GM12864 (cell line): ENCODE results near the gene PSMD1.

Experiments
- DNase-seq: peaks from one replicate; pipeline ENCODE4 v3.0.0-alpha.2; 2011; ENCODE audit warnings: low read depth
- H3K4me3 ChIP-seq: 2 replicates; pipeline ENCODE4 v1.5.1; 2011; ENCODE audit warnings: mild to moderate bottlenecking, low read depth, low read length, control low read depth
- TF ChIP-seq, protein P1 (sequence below): IDR thresholded peaks from 2 replicates; pipeline ENCODE4 v1.5.1; 2011; ENCODE audit warnings: low read depth, mild to moderate bottlenecking, moderate library complexity, low read length, control low read depth, inconsistent platforms; ENCODE audit errors: missing control alignments

The PSMD1 gene

DNA sequence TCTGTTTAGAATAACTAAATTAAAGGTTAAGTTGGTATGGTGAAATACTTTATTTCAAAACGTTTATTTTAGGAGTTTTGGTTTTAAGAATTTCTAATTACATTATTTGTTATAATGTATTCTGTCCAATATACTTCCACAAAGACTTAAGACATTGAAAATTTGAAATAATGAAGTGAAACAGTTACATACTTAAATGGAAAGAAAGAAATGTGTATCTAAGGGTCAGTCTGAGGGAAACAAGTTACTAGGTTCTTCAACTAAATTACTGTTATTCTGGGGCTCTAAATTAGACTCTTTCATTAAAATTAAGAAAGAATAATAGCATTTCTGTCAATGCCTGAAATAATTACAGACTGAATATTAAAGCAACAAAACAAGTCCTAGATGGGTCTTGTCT lies 60.5 kb downstream of the PSMD1 start:
- H3K4me3 ChIP-seq = no peak overlapping the region
- no peak for DNase-seq
- TF ChIP-seq, protein P1, sequence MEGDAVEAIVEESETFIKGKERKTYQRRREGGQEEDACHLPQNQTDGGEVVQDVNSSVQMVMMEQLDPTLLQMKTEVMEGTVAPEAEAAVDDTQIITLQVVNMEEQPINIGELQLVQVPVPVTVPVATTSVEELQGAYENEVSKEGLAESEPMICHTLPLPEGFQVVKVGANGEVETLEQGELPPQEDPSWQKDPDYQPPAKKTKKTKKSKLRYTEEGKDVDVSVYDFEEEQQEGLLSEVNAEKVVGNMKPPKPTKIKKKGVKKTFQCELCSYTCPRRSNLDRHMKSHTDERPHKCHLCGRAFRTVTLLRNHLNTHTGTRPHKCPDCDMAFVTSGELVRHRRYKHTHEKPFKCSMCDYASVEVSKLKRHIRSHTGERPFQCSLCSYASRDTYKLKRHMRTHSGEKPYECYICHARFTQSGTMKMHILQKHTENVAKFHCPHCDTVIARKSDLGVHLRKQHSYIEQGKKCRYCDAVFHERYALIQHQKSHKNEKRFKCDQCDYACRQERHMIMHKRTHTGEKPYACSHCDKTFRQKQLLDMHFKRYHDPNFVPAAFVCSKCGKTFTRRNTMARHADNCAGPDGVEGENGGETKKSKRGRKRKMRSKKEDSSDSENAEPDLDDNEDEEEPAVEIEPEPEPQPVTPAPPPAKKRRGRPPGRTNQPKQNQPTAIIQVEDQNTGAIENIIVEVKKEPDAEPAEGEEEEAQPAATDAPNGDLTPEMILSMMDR = no peak

DNA sequence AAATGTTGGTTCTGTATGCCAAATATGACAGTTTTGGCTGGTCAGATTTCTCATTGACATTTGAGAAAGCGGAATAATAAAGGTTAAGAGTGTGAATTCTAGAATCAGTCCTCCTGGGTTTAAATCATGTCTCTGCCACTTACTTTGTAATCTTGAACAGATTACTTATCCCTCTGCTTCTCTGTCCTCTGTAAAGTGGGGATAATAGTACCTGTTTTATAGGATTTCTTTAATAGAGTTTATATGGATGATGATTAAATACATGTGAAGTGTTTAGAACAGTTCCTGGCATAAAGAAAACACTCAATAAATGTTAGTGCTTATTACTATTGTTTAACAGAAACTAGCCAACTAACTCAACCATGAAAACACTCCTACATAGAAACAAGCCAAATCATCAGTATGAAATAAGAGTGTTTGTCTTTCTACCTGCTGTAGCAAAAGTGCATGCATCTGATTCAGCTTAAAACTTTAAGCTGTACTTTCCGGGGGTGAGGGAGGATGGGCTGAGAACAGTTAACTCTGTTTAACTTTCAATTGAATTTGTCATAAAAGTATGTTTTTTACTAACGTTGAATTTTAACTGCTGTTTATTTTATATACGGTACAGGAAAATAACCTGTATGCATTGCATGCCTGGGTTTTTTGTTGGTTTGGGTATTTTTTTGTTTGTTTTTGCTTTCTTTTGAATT lies 61.4 kb downstream of the PSMD1 start:
- TF ChIP-seq, protein P1 = no peak
- no peak overlapping the region for H3K4me3 ChIP-seq
- no peak for DNase-seq

DNA sequence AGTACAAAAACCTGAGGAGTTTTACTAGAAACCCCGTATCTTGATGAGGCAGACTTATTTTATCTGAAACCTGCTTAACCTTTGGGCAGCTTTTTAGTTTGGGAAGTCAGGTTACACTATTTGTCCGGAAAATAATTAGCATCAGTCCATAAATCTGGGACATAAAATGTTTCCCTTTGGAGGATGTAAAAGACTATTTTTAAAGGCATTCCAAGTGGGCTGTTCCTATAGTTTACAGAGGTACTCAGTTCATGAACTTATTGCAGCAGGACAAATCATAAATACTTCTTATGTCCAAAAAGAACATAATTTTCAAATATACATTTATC lies 61.9 kb downstream of the PSMD1 start:
- DNase-seq = no peak
- TF ChIP-seq, protein P1 = no peak
- no peak overlapping the region for H3K4me3 ChIP-seq

DNA sequence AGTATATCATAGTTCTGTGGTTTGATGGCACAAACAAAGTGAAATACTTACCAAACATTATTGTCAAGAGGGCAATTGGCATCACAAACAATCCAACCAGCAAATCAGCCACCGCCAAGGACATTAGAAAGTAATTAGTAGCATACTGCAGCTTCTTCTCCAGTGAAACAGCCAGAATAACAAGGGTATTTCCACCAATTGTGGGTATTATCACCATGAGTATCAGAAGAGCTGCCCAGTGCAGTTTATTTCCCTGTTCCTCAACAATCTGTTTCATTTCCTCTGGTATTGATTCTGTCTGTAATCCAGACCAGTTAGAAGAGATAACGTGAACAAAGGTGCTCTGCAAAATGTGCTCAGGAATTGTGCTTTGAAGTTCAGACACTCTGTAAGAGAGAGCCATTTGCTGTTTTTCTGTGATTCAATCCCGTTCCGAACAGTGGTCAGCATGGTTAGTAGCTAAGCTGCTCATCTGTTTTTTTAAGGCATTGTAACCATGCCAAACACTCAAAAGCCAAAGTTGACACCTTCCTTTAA lies 66.8 kb downstream of the PSMD1 start:
- H3K4me3 ChIP-seq = no peak overlapping the region
- TF ChIP-seq, protein P1 = no peak
- no peak for DNase-seq

DNA sequence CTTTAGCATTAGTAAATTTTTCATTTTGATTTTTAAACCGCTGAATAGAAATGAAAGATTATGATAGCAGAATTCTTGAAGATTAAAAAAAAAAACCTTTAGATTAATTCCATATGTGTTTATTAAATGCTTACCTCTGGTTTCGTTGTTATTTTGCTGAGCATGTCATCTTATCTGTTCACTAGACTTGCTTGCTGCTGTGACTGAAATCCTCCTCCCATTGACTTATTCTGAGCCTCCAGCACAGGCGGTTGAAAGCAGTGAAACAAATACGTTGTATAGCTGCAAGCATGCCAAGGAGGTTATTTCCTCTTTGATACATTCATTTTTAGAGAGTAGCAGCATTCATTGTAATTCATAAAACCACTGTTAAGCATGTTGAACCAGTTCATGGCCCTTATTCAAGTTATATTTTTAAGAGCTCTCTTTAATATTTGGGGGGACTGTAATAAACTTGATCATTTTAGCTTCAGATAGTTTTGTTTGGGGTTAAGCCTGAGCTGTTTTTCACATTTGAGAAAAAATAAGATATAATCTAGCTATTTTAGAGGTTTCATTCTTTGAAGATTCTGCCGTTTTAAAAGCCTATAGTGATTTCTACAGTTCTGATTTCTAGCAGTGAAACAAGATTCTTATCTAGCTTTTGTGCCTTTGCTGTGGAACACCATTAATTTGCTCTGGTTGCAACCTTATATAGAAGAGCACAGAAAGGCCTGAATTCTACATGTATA lies 68.3 kb downstream of the PSMD1 start, which contains the start of gene HTR2B:
HTR2B (minus strand) TSS at position 205 of the 731 bp plus-strand sequence. CDS start 1,278 bp downstream, outside the sequence.
- TF ChIP-seq, protein P1 = no peak
- no peak for DNase-seq

DNA sequence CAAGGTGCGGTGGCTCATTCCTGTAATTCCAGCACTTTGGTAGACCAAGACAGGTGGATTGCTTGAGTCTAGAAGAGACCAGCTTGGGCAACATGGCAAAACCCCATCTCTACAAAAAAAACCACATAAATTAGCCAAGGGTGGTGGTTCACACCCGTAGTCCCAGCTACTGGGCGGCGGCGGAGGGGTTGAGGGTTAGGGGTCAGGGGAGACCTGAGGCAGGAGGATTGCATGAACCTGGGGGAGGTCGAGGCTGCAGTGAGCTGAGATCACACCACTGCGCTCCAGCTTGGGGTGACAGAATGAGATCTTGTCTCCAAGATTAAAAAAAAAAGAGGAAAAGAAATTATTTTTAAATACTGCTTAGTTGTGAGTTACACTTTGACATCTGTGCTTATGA lies 69.5 kb downstream of the PSMD1 start:
- no peak overlapping the region for H3K4me3 ChIP-seq
- DNase-seq = no peak
- TF ChIP-seq, protein P1 = no peak

More for the DNA sequence above, 68.3 kb downstream of the PSMD1 start, which contains the start of gene HTR2B:
- H3K4me3 ChIP-seq = no peak within 1 kb of the TSS
